ENCODE results near the gene FBLN2.
"Not testable (repeated sequence)": the region's sequence is repeated elsewhere in the genome, so short reads cannot be mapped to it uniquely, and the experiment has no call there.

The FBLN2 gene

GRCh38 chr3:13546667-13547171 is 2.2 kb upstream of the FBLN2 start:
- DNase-seq (ENCODE audit: low read depth in 1 of 2, low spot score in 1 of 2): no peak

- no peak for DNase-seq (ENCODE audit: low read depth in 1 of 2, low spot score in 1 of 2)
Measured at GRCh38 chr3:13547591-13548371, 1.1 kb upstream of the FBLN2 start.

GRCh38 chr3:13549623-13550422 is 898 bp downstream of the FBLN2 start:
- no peak for DNase-seq (ENCODE audit: low read depth in 1 of 2, low spot score in 1 of 2)

GRCh38 chr3:13550423-13550690 is 1.4 kb downstream of the FBLN2 start:
- DNase-seq (ENCODE audit: low read depth in 1 of 2, low spot score in 1 of 2): no peak

- DNase-seq (ENCODE audit: low read depth in 1 of 2, low spot score in 1 of 2): no peak
Measured at GRCh38 chr3:13550791-13551360, 2.0 kb downstream of the FBLN2 start.

GRCh38 chr3:13552857-13553652 is 4.1 kb downstream of the FBLN2 start:
- no peak for DNase-seq (ENCODE audit: low read depth in 1 of 2, low spot score in 1 of 2)

- DNase-seq (ENCODE audit: low read depth in 1 of 2, low spot score in 1 of 2): no peak
Measured at GRCh38 chr3:13553686-13554085, 4.8 kb downstream of the FBLN2 start.

GRCh38 chr3:13555753-13556152 is 6.8 kb downstream of the FBLN2 start:
- no peak for DNase-seq (ENCODE audit: low read depth in 1 of 2, low spot score in 1 of 2)

GRCh38 chr3:13556207-13556606 is 7.3 kb downstream of the FBLN2 start:
- DNase-seq (ENCODE audit: low read depth in 1 of 2, low spot score in 1 of 2): no peak

- no peak for DNase-seq (ENCODE audit: low read depth in 1 of 2, low spot score in 1 of 2)
Measured at GRCh38 chr3:13556917-13557316, 8.0 kb downstream of the FBLN2 start.

- DNase-seq (ENCODE audit: low read depth in 1 of 2, low spot score in 1 of 2): no peak
Measured at GRCh38 chr3:13557417-13557816, 8.5 kb downstream of the FBLN2 start.

GRCh38 chr3:13557926-13558325 is 9.0 kb downstream of the FBLN2 start:
- DNase-seq (ENCODE audit: low read depth in 1 of 2, low spot score in 1 of 2): no peak

GRCh38 chr3:13558651-13559050 is 9.7 kb downstream of the FBLN2 start:
- no peak for DNase-seq (ENCODE audit: low read depth in 1 of 2, low spot score in 1 of 2)

GRCh38 chr3:13559764-13560525 is 11.0 kb downstream of the FBLN2 start:
- no peak for DNase-seq (ENCODE audit: low read depth in 1 of 2, low spot score in 1 of 2)

GRCh38 chr3:13561376-13561775 is 12.5 kb downstream of the FBLN2 start:
- DNase-seq (ENCODE audit: low read depth in 1 of 2, low spot score in 1 of 2): no peak

- DNase-seq (ENCODE audit: low read depth in 1 of 2, low spot score in 1 of 2): no peak
Measured at GRCh38 chr3:13561967-13562366, 13.0 kb downstream of the FBLN2 start.

- not testable (repeated sequence) for DNase-seq (ENCODE audit: low read depth in 1 of 2, low spot score in 1 of 2)
Measured at GRCh38 chr3:13562421-13562820, 13.5 kb downstream of the FBLN2 start.

GRCh38 chr3:13563321-13563720 is 14.4 kb downstream of the FBLN2 start:
- no peak for DNase-seq (ENCODE audit: low read depth in 1 of 2, low spot score in 1 of 2)

- DNase-seq (ENCODE audit: low read depth in 1 of 2, low spot score in 1 of 2): no peak
Measured at GRCh38 chr3:13563911-13564310, 15.0 kb downstream of the FBLN2 start.

GRCh38 chr3:13564751-13565560 is 16.0 kb downstream of the FBLN2 start:
- DNase-seq (ENCODE audit: low read depth in 1 of 2, low spot score in 1 of 2): no peak

Measured in stimulated activated CD4-positive, alpha-beta T cell treated with anti-CD3 and anti-CD28 coated beads, Interleukin-15, amount 100 ng/mL, for 1 hour (primary cell).